CD4-positive, alpha-beta T cell treated with Interleukin-6 for 4 hours (primary cell): ENCODE measurements around the gene RGS7.
"Not testable (repeated sequence)": the region's sequence is repeated elsewhere in the genome, so short reads cannot be mapped to it uniquely, and the experiment has no call there.

Experiments
- DNase-seq: peaks from one replicate; pipeline ENCODE4 v3.0.0-alpha.2; 2020; ENCODE audit warnings: mixed read lengths

The RGS7 gene

DNA sequence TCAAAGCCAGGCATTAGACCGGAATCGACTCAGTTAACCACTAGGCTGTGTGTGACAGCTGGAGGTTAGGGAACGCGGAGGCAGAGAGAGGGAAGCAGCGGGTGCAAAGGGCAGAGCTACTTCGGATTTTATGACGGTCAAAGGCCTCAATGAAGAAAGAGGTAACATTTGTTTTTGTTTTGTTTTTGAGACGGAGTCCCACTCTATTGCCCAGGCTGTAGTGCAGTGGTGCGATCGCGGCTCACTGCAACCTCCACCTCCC is 468.3 kb downstream of the RGS7 start:
- DNase-seq = no peak

GRCh38 chr1:240888039-240888786 is 468.8 kb downstream of the RGS7 start:
- DNase-seq = no peak

GRCh38 chr1:240883490-240883889 is 473.5 kb downstream of the RGS7 start:
- no peak for DNase-seq

DNA sequence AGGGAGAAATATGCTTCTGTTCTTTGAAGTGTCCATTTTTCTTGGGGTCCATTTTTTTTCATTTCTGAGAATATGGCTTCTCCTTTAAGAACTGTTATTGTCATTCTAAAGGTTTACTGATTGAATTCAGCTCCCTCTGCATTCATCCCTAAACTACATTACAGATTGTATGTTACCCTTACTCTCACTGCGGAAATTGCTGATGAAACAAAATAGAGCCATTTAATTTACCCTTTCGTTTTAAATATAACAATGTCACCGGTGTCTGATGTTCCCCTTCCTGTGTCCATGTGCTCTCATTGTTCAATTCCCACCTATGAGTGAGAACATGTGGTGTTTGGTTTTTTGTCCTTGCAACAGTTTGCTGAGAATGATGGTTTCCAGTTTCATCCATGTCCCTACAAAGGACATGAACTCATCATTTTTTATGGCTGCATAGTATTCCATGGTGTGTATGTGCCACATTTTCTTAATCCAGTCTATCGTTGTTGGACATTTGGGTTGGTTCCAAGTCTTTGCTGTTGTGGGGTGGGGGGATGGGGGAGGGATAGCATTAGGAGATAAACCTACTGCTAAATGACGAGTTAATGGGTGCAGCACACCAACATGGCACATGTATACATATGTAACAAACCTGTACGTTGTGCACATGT is 474.2 kb downstream of the RGS7 start:
- DNase-seq = not testable (repeated sequence)

GRCh38 chr1:240878631-240879030 is 478.4 kb downstream of the RGS7 start:
- DNase-seq = no peak

DNA sequence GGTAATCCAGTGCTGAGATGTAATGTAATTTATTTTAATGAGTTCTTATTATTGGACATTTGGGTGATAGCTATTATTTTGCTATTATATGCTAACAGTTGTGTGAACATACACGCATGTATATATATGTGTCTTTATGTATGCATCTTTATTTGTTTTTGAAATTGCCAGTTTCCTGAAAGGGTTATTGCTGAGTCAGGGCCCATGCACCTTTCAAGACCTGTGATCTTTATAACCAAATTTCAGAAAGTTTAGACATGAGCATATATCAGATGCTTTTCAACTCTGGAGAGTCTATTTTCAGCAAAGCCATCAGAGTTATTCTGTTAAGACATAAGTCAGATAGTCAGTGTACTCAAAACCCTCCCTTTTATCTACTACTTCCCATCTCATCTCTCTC is 479.4 kb downstream of the RGS7 start:
- no peak for DNase-seq

DNA sequence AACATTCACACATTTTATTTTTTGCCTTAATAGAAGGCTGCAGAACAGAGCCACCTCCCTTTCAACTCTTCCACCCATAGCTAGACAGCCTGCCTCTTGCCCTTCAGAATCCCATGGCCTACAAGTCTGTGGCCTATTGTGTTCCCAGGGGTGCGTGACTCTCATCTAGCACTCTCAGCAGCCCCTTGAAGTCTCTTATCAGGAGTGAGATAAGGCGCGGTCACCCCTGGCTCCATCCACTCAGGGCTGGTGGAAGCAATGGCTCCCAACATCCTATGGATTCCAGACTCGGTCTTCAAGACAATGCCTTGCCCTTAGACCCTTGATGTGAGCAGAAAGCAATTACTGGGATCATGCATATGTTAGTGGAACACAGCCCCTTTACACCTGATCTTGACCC is 480.9 kb downstream of the RGS7 start:
- no peak for DNase-seq

DNA sequence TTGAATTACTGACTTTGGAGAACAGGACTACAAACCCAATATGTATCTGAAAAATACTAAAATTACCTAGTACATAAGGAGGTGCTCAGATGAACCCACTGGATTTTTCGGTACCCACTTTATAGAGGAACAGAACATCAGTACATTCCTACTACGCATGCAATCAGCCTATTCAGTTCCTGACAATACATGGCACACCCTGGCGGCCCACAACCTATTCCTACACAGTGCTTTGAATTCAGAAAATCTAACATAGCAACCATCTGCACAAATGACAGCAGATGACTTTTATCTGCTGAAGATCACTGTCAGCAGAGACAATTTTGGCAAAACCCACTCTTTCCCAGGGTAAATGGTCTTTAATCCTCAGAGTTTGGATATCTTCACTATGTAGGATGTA is 487.9 kb downstream of the RGS7 start:
- no peak for DNase-seq

- no peak for DNase-seq
These were observed 490.3 kb downstream of the RGS7 start for GRCh38 chr1:240866724-240867123.

- DNase-seq = no peak
These were observed 497.0 kb downstream of the RGS7 start for GRCh38 chr1:240860023-240860422.

DNA sequence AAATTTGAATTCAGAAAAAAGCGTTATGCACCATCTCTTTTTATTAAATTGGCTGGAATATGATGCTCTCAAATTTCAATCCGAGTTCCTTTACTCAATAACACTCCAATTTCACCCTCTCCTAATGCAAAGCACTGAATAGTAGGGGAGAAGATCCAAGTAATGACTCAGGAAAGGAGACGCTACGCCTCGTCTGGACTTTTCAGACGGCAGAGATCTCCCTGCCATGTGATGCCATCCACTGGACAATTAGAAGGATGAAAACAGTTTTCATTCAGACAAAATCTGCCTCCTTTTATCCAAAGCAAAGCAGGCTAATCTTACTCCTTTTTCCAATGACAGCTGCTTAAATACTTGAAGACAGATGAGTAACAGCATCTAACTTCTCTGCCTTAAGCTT is 502.6 kb downstream of the RGS7 start:
- DNase-seq = no peak

- DNase-seq = no peak
These were observed 509.7 kb downstream of the RGS7 start for GRCh38 chr1:240847325-240847724.

GRCh38 chr1:240844486-240844885 is 512.5 kb downstream of the RGS7 start:
- DNase-seq = no peak

- no peak for DNase-seq
These were observed 513.2 kb downstream of the RGS7 start for GRCh38 chr1:240843798-240844197.

- DNase-seq = no peak
These were observed 520.7 kb downstream of the RGS7 start for GRCh38 chr1:240836271-240836670.

- no peak for DNase-seq
These were observed 521.7 kb downstream of the RGS7 start for GRCh38 chr1:240835291-240835690.

GRCh38 chr1:240833075-240833474 is 523.9 kb downstream of the RGS7 start:
- DNase-seq = no peak

GRCh38 chr1:240831922-240832321 is 525.1 kb downstream of the RGS7 start:
- DNase-seq = no peak

DNA sequence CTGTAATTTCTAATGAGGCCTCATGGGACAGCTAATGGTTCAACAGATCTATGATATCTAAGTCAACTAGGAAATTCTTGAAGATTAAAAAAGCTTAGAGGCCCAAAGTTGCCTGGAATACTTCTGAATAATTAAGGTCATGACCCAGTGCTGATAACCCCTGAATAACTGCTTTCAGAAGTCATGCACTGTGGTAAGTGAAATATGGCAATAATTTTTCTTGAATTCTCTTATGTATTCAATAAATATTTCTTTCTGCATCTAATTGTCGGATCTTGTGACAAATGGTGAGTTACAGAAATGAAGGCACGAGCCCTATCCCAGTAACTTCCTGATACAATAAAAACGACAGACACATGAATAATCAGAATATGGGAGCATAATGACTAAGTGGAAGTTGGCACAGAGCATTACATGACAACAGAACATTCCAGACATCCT is 525.8 kb downstream of the RGS7 start:
- no peak for DNase-seq

DNA sequence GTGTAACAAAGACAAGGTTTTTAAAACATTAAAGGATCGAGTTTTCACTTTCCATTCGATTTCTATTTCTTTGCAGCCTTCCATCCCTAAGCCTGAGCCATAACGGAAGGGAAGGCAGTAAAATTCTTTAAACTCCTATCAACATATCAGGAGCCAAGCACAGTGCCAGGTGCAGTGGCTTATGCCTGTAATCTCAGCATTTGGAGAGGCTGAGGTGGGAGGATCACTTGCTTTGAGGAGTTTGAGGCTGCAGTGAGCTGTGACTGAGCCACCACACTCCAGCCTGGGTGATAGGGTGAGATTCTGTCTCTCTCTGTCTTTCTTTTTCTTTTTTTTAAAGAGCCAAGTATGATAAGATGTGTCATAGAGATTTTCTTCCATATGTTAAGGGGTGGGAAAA is 527.5 kb downstream of the RGS7 start:
- DNase-seq = no peak

DNA sequence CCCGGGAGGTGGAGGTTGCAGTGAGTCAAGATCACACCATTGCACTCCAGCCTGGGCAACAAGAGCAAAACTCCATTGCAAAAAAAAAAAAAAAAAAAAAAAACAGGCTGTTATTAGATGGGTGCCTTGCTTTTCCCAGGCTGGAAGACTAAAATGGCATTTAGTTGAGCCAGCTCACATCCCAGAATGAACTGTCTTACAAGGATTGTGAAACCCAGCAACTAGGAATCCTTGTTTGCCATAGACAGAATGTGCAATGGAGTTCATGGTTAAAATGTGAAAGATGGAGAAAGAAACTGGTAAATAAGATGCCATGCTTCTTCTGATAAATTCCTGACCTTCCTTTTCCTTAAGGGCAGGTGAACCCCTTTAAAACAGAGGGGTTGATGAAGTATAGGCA is 529.2 kb downstream of the RGS7 start:
- no peak for DNase-seq

DNA sequence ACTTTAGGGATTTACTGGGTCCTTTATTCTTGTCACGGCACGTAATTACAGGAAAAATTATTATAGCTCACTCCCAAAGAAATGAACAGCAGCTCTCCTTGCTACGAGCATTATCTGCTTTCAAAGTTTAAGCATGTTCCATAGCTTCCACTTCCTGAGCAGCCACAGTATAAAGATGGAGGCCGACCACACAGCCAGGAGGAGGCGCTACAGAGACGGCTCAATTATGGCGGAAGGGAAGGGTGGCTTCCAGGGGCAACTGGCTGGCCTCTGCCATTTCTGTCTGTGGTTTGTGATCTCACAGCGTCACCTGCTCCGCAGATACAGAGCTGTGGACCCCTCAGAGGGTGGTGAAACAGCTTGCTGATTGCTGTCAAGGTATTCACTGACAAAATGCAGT is 532.8 kb downstream of the RGS7 start:
- DNase-seq = no peak

DNA sequence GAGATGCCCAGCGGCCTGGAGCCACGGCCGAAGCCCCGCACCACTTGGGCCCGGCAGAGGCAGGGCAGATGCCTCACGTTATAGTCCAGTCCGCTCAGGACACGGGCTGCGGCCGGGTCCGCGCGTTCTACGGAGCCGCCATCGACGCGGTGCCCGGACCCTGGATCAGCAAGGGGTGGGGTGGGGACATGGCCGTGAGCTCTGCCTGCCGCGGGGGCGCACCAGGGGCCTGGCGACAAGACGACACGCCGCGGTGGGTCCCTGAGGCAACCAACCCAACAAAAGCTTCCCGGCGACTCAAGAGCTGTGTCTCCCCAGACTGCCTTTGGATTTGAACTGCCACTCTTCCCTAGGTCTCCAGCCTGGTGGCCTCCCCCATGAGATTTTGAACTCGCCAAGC is 533.6 kb downstream of the RGS7 start:
- peak; percentile 1 for DNase-seq

DNA sequence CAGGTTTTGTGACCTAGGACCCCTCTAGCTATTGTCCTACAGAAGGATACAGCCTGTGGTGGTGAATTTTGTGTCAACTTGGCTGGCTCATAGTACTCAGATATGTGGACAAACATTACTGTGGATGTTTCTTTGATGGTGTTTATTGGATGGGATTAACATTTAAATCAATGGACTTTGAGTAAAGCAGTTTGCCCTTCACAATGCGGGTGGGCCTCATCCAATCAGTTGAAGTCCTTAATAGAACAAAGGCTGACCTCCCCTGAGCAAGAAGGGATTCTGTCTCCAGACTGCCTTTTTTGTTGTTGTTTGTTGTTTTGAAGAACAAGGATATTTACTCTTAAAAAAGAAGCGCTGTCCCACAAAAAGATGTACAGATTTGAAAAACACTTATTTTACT is 535.1 kb downstream of the RGS7 start:
- no peak for DNase-seq

DNA sequence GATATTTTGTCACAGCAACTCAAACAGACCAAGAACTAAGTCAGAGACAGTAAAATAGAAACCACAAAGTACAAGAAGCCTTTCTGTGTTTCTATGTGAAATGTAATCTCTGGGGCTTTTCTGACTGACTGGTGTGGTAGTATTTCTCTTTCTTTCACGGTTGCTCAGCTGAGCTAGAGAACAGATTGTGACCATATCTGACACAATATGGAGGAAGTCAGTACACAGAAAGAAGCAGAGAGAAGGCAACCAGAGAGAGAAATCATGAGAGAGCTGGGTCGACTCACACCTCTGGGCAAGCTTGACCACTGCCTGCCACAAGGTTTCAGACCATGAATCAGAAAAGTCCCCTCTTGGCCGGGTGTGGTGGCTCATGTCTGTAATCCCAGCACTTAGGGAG is 536.2 kb downstream of the RGS7 start:
- no peak for DNase-seq
